ENCODE results near the gene ASTN2.

DNA sequence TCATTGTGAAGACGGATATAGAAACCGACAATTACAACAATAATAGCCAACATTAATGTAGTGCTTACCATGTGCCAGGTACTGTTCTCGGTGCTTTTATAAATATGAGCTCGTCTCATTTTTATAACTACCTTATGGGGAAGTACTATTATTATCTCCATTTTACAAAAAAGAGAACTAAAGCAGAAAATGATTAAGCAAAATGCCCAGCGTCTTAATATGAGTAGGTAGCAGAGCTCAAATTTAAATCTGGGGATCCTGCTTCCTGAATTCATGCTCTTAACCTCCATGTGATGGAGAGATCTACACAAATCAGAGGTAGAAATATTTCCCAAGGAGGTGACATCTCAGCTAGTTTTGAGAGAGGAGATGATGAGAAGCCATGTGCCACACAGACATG lies 470.9 kb downstream of the ASTN2 start:
- TF ChIP-seq, protein P1, sequence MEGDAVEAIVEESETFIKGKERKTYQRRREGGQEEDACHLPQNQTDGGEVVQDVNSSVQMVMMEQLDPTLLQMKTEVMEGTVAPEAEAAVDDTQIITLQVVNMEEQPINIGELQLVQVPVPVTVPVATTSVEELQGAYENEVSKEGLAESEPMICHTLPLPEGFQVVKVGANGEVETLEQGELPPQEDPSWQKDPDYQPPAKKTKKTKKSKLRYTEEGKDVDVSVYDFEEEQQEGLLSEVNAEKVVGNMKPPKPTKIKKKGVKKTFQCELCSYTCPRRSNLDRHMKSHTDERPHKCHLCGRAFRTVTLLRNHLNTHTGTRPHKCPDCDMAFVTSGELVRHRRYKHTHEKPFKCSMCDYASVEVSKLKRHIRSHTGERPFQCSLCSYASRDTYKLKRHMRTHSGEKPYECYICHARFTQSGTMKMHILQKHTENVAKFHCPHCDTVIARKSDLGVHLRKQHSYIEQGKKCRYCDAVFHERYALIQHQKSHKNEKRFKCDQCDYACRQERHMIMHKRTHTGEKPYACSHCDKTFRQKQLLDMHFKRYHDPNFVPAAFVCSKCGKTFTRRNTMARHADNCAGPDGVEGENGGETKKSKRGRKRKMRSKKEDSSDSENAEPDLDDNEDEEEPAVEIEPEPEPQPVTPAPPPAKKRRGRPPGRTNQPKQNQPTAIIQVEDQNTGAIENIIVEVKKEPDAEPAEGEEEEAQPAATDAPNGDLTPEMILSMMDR (conservative IDR thresholded peaks at IDR 0.05) = no peak
- no peak for TF ChIP-seq ZFX (IDR thresholded peaks at IDR 0.05)
